ENCODE results near the gene SLC34A3. TPM values are rescaled to one million over a fixed set of nuclear protein-coding genes. Genes with fewer than 3 reads are reported as not detected.
"Not testable (repeated sequence)": the region's sequence is repeated elsewhere in the genome, so short reads cannot be mapped to it uniquely, and the experiment has no call there.

Gene SLC34A3
- total RNA-seq, 2 experiments from 2014 or later = not detected

DNA sequence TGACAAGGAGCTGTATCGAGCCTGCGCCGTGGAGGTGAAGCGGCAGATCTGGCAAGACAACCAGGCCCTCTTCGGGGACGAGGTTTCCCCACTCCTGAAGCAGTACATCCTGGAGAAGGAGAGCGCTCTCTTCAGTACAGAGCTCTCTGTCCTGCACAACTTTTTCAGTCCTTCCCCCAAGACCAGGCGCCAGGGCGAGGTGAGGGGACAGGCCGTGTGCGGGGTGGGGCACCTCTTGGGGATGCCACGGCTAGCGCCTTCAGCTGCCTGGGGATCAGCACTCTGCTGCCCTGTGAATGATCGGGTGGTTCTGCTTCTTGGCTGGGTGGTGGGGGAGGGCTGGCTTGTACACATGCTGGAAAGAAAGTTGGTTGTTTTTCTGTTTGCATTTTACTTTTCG lies 26.2 kb downstream of the SLC34A3 start:
- peak overlapping the region; percentile 91 for H3K4me3 Mint-ChIP-seq

DNA sequence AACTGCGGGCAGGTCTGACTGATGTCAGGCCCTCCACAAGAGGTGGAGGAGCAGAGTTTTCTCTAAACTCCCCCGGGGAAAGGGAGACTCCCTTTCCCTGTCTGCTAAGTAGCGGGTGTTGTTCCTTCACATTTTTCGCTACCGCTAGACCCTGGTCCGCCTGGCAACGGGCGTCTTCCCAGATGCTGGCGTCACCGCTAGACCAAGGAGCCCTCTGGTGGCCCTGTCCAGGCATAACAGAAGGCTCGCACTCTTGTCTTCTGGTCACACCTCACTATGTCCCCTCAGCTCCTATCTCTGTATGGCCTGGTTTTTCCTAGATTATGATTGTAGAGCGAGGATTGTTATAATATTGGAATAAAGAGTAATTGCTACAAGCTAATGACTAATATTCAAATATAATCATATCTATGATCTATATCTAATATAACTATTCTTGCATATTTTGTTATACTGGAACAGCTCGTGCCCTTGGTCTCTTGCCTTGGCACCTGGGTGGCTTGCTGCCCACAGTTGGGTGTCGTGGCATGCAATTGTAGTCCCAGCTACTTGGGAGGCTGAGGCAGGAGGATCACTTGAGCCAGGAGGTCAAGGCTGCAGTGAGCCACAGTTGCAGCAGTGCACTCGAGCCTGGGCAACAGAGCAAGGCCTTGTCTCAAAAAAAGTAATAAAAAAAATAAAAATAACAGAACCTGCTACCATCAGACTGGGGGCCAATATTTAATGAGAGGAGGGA lies 31.6 kb downstream of the SLC34A3 start:
- H3K36me3 Mint-ChIP-seq; H3K27ac Mint-ChIP-seq; H3K4me1 Mint-ChIP-seq; H3K4me3 Mint-ChIP-seq; H3K9me3 Mint-ChIP-seq; ATAC-seq (ENCODE audit: low read depth); H3K27me3 Mint-ChIP-seq: not testable (repeated sequence)
- POLR2A ChIA-PET = interaction anchor here (1.1 kb wide), 1 partner anchor 20 kb away, joined by 3 read pairs; no protein-coding TSS in a partner anchor
- DNase-seq = peak; percentile 36

More for the DNA sequence above, 26.2 kb downstream of the SLC34A3 start:
- no peaks in the 10 kb centered on the region for H3K9me3 Mint-ChIP-seq
- ATAC-seq (ENCODE audit: low read depth) (no peak), DNase-seq (no peak)
- POLR2A ChIA-PET = interaction anchor here (0.7 to 7.2 kb wide), 4 partner anchors 14 to 409 kb away, joined by 3 to 171 read pairs (median 4); partner anchors contain the start of gene TUBB4B
- H3K27me3 Mint-ChIP-seq = no peaks in the 10 kb centered on the region
- H3K36me3 Mint-ChIP-seq = peaks cover 4% of the 10 kb centered on the region
- no peak overlapping the region for H3K27ac Mint-ChIP-seq
- peaks cover 5% of the 10 kb centered on the region for H3K4me1 Mint-ChIP-seq

DNA sequence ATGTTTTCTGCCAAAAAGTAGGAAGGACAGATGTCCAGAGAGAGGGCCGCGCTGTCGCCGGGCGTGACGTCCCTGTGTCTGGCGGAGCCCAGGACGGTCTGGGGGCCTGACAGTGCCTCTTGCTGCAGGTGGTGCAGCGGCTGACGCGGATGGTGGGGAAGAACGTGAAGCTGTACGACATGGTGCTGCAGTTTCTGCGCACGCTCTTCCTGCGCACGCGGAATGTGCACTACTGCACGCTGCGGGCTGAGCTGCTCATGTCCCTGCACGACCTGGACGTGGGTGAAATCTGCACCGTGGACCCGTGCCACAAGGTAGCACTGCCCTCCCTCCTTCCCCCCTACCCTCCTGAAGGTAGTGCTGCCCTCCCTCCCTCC lies 32.2 kb downstream of the SLC34A3 start:
- Mint-ChIP-seq H3K9me3 (no peaks in the 10 kb centered on the region), H3K27me3 (no peaks in the 10 kb centered on the region), H3K36me3 (peaks cover 11% of the 10 kb centered on the region), H3K4me3 (no peak overlapping the region), H3K27ac (no peak overlapping the region), H3K4me1 (peaks cover 4% of the 10 kb centered on the region)
- no peak for DNase-seq
- no peak for ATAC-seq (ENCODE audit: low read depth)
- POLR2A ChIA-PET = no interaction called here

- DNase-seq = no peak
- Mint-ChIP-seq H3K4me1 (peaks cover 4% of the 10 kb centered on the region), H3K36me3 (peaks cover 15% of the 10 kb centered on the region), H3K27me3 (no peaks in the 10 kb centered on the region), H3K27ac (no peak overlapping the region), H3K4me3 (no peak overlapping the region), H3K9me3 (no peaks in the 10 kb centered on the region)
- POLR2A ChIA-PET = no interaction called here
- ATAC-seq (ENCODE audit: low read depth) = no peak
These were observed 32.8 kb downstream of the SLC34A3 start for GRCh38 chr9:137263506-137263905.

- no peaks in the 10 kb centered on the region for H3K27me3 Mint-ChIP-seq
- H3K4me1 Mint-ChIP-seq = peaks cover 7% of the 10 kb centered on the region
- DNase-seq (no peak), ATAC-seq (ENCODE audit: low read depth) (no peak)
- POLR2A ChIA-PET = interaction anchor here (0.6 kb wide), 1 partner anchor 41 kb away, joined by 3 read pairs; no protein-coding TSS in a partner anchor
- no peak overlapping the region for H3K27ac Mint-ChIP-seq
- H3K9me3 Mint-ChIP-seq = no peaks in the 10 kb centered on the region
- H3K36me3 Mint-ChIP-seq = peaks cover 17% of the 10 kb centered on the region
- H3K4me3 Mint-ChIP-seq = no peak overlapping the region
These were observed 33.4 kb downstream of the SLC34A3 start for GRCh38 chr9:137264067-137264466.

DNA sequence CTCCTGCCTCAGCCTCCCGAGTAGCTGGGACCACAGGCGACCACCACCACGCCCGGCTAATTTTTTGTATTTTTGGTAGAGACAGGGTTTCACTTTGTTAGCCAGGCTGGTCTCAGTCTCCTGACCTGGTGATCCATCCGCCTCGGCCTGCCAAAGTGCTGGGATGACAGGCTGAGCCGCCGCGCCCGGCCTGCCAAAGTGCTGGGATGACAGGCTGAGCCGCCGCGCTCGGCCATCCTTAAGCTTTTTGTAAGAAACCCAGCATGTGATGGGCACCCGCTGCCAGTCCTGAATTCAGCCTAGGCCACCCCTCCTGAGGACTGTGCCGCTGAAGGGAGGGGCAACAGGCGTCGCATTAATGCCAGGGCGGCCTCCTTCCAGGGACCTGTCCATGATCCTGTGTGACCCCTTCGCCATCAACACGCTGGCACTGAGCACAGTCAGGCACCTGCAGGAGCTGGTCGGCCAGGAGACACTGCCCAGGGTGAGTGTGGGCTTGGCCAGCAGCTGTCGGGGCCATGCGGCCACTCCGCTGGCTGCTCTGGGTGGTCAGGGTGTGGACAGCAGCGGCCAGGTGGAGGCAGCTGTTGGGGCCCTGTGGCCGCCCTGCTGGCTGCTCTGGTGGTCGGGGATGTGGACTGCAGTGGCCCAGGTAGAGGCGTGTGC lies 34.9 kb downstream of the SLC34A3 start:
- H3K27ac Mint-ChIP-seq = no peak overlapping the region
- H3K27me3 Mint-ChIP-seq = no peaks in the 10 kb centered on the region
- H3K4me3 Mint-ChIP-seq = no peak overlapping the region
- ATAC-seq (ENCODE audit: low read depth) (no peak), DNase-seq (no peak)
- H3K36me3 Mint-ChIP-seq = peaks cover 20% of the 10 kb centered on the region
- POLR2A ChIA-PET = interaction anchor here (1.1 kb wide), 1 partner anchor 322 kb away, joined by 4 read pairs; no protein-coding TSS in a partner anchor
- H3K9me3 Mint-ChIP-seq = no peaks in the 10 kb centered on the region
- H3K4me1 Mint-ChIP-seq = peaks cover 7% of the 10 kb centered on the region

GRCh38 chr9:137266162-137266527 lies 35.4 kb downstream of the SLC34A3 start:
- Mint-ChIP-seq H3K4me3 (no peak overlapping the region), H3K4me1 (peaks cover 8% of the 10 kb centered on the region), H3K9me3 (no peaks in the 10 kb centered on the region), H3K27me3 (no peaks in the 10 kb centered on the region), H3K36me3 (peaks cover 20% of the 10 kb centered on the region), H3K27ac (no peak overlapping the region)
- POLR2A ChIA-PET = no interaction called here
- ATAC-seq (ENCODE audit: low read depth) (no peak), DNase-seq (no peak)

- Mint-ChIP-seq H3K27ac (no peak overlapping the region), H3K9me3 (no peaks in the 10 kb centered on the region), H3K4me3 (no peak overlapping the region)
These were observed 36.1 kb downstream of the SLC34A3 start for GRCh38 chr9:137266585-137267453.

DNA sequence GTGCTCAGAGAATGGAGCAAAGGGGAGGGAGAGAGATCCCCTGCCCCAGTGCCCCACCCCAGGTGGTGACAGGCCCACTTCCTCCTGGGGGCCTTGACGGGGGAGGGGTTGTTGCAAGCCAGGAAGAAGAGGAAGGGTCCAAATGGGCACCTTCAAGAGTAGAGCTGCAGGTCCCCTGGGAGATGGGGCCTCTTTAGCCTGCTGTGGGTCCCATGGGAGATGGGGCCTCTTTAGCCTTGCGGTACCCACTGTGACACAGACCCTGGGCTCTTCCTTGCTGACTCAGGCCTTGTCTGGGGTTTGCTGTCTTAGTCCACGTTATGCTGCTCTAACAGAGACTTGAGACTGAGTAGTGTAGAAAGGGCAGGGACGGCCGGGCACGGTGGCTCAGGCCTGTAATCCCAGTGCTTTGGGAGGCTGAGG lies 37.2 kb downstream of the SLC34A3 start:
- ATAC-seq (ENCODE audit: low read depth) = no peak
- H3K4me1 Mint-ChIP-seq = peaks cover 12% of the 10 kb centered on the region
- no peak overlapping the region for H3K4me3 Mint-ChIP-seq
- POLR2A ChIA-PET = no interaction called here
- H3K9me3 Mint-ChIP-seq = no peaks in the 10 kb centered on the region
- no peaks in the 10 kb centered on the region for H3K27me3 Mint-ChIP-seq
- peaks cover 21% of the 10 kb centered on the region for H3K36me3 Mint-ChIP-seq
- no peak overlapping the region for H3K27ac Mint-ChIP-seq
- no peak for DNase-seq

More at GRCh38 chr9:137266585-137267453, 36.1 kb downstream of the SLC34A3 start:
- H3K36me3 Mint-ChIP-seq = peaks cover 21% of the 10 kb centered on the region
- DNase-seq (no peak), ATAC-seq (ENCODE audit: low read depth) (no peak)
- no peaks in the 10 kb centered on the region for H3K27me3 Mint-ChIP-seq
- POLR2A ChIA-PET = no interaction called here
- peaks cover 12% of the 10 kb centered on the region for H3K4me1 Mint-ChIP-seq

- Mint-ChIP-seq H3K4me1 (peaks cover 12% of the 10 kb centered on the region), H3K9me3 (no peaks in the 10 kb centered on the region), H3K27me3 (no peaks in the 10 kb centered on the region), H3K36me3 (peaks cover 21% of the 10 kb centered on the region), H3K27ac (no peak overlapping the region), H3K4me3 (no peak overlapping the region)
- DNase-seq (no peak), ATAC-seq (ENCODE audit: low read depth) (no peak)
- POLR2A ChIA-PET = interaction anchor here (0.7 to 1.3 kb wide), 2 partner anchors 13 to 28 kb away, joined by 3 read pairs; partner anchors contain the start of gene TUBB4B
These were observed 38.0 kb downstream of the SLC34A3 start for GRCh38 chr9:137268538-137269201.

- no peaks in the 10 kb centered on the region for H3K27me3 Mint-ChIP-seq
- no peak overlapping the region for H3K27ac Mint-ChIP-seq
- no peak for ATAC-seq (ENCODE audit: low read depth)
- POLR2A ChIA-PET = interaction anchor here (0.7 to 1.3 kb wide), 3 partner anchors 9 to 29 kb away, joined by 3 read pairs; partner anchors contain the start of genes TOR4A and TUBB4B
- DNase-seq = no peak
- H3K36me3 Mint-ChIP-seq = peaks cover 22% of the 10 kb centered on the region
- no peak overlapping the region for H3K4me3 Mint-ChIP-seq
- H3K9me3 Mint-ChIP-seq = no peaks in the 10 kb centered on the region
- H3K4me1 Mint-ChIP-seq = peaks cover 12% of the 10 kb centered on the region
These were observed 38.6 kb downstream of the SLC34A3 start for GRCh38 chr9:137269231-137269772.

DNA sequence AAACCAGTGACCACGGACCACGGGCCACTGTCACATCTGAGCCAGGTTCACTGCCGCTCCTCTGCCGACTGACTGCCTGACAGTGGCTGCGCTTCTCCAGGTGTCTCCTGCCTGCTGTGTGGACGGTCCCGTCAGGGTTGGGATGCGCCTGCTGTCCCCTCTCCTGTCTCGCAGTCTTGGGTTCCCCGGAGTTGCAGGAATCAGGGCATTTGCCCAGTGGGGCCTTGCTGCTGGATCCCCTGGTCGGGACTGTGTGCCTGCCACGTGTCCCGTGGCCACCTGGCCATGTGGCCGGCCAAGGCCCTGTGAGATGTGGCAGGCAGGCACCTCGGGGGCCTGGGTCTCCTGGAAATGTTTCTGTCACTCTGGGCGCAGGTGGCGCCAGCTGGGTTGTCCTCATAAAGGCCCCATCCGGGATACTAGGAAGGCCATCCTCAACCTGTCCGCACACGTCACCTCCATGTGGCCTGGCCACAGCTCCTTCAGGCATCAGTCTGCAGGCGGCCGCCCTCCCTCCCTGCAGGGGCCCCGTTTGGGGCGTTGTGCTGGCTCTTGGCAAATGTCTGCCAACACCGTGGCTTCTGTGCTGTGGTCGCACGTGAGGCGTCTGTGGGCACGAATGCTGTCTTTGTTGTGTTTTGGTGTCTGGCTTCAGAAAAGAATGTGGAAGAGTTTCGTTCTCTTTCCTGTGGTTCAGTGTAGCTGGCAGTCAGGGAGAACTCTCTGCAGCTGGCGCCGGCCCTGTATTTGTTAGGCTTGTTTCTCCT lies 40.4 kb downstream of the SLC34A3 start:
- Mint-ChIP-seq H3K36me3 (peaks cover 24% of the 10 kb centered on the region), H3K27ac (no peak overlapping the region), H3K27me3 (no peaks in the 10 kb centered on the region), H3K9me3 (no peaks in the 10 kb centered on the region), H3K4me1 (peaks cover 13% of the 10 kb centered on the region), H3K4me3 (no peak overlapping the region)
- peak; percentile 48 for ATAC-seq (ENCODE audit: low read depth)
- DNase-seq = peak; percentile 60
- POLR2A ChIA-PET = interaction anchor here (0.9 kb wide), 1 partner anchor 30 kb away, joined by 5 read pairs; the partner anchor contains the start of gene TUBB4B
